ENCODE data around the gene ARHGAP23.
"Not testable (repeated sequence)": the region's sequence is repeated elsewhere in the genome, so short reads cannot be mapped to it uniquely, and the experiment has no call there.

- not testable (repeated sequence) for TF ChIP-seq CTCF (IDR thresholded peaks at IDR 0.05; ENCODE audit: insufficient read depth, low read length, poor library complexity, severe bottlenecking); EZH2phosphoT487 (conservative IDR thresholded peaks at IDR 0.05; ENCODE audit: low read length)
Observed at GRCh38 chr17:38526526-38526925, 98.3 kb downstream of the ARHGAP23 start.
